Endometrial microvascular endothelial cells (primary cell): ENCODE data around the gene SLC4A3. TPM values are rescaled to one million over a fixed set of nuclear protein-coding genes. Genes with fewer than 3 reads are reported as not detected.

ENCODE experiments used
- in situ Hi-C: cut with HindIII; loops from 2 replicates; pipeline ENCODE4 v1.10.0; 2017; ENCODE audit warnings: low sequenced_read_pairs, low pct_unique_long_range_greater_than_20kb; ENCODE audit errors: inconsistent ontology term
- total RNA-seq: library from RNA; depleted of rRNA; stranded (reverse); fragments of >200 nt; gene quantifications from one replicate; pipeline ENCODE4 v1.2.3, GENCODE V29; 2015; ENCODE audit errors: inconsistent ontology term

Gene SLC4A3
- total RNA-seq, 1 donor from 2014 or later, result not detected

DNA sequence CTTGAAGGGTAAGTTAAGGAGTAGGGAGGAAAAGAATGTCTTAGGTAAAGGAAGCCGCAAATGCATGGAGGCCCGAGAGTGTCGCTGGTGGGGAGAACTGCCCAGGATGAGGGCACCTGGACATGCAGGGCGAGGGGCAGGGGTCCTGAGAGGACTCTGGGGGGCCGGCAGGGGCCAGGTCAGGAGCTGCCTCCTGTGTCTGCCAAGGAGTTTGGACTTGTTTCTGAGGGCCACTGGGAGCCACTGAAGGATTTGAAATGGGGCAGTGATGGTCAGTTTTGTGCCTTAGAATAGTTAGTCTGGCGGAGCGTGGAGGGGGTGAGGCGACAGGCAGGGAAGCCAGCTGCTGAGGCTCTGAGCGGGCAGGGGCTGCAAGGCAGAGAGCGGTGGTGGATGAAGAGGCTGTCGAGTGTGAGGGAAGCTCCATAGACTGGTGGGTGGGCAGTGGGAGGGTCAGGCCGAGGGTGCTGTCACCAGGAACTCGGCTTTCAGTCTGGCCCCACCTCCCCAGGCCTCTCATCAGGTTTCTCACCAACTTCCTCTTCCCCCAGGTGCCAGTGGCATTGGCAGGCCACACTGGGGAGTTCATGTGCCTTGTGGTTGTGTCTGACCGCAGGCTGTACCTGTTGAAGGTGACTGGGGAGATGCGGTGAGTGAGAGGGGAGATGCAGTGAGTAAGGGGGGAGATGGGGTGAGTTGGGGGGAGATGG is 14.7 kb upstream of the SLC4A3 start:
- in situ Hi-C loops, result no loop called here

- in situ Hi-C loops, result no loop called here
Observed at GRCh38 chr2:219613461-219614070, 13.9 kb upstream of the SLC4A3 start.

DNA sequence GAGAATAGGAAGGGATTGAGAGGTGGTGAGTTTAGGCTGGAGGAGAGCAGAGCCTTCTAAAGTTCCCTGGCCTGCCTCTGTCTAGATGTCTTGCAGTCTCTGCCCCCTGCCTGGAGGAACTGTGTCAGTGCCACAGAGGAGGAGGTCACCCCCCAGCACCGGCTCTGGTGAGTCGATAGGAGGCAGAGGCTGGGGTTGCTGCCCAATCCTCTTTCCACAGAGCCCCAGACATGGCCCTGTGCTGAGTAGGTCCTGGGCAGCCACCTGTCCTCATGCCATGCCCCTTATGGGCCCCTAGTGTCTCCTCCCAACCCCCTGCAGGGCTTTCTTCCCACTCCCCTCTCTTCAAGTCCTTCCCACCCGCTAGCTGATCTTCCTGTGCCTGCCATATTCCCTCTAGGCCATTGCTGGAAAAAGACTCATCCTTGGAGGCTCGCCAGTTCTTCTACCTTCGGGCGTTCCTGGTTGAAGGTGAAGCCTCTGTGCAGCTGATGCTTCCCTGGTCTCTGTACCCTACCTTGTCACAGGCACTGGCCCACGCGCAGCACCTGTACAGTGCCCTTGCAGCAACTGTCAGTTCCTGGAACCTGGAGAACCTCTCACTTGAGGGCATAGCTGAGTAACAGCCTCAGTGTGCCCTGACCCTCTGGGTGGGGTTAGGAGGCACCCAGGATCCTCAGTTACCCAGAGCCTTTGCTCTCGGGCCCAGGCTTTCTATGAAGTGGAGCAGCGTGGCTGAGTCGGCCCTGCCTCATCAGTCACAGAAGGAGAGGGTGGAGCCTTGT is 13.2 kb upstream of the SLC4A3 start:
- in situ Hi-C loops, result no loop called here

DNA sequence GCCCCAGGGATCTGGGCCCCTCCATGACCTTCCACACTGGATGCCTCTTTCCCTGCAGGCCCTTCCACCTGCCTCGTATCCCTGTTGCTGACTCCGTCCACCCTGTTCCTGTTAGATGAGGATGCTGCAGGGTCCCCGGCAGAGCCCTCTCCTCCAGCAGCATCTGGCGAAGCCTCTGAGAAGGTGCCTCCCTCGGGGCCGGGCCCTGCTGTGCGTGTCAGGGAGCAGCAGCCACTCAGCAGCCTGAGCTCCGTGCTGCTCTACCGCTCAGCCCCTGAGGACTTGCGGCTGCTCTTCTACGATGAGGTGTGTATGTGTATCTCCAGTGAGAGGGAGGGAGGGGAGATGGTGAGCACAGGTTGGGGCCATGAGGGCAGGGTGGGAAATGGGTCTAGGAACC is 12.4 kb upstream of the SLC4A3 start:
- in situ Hi-C loops, result no loop called here

DNA sequence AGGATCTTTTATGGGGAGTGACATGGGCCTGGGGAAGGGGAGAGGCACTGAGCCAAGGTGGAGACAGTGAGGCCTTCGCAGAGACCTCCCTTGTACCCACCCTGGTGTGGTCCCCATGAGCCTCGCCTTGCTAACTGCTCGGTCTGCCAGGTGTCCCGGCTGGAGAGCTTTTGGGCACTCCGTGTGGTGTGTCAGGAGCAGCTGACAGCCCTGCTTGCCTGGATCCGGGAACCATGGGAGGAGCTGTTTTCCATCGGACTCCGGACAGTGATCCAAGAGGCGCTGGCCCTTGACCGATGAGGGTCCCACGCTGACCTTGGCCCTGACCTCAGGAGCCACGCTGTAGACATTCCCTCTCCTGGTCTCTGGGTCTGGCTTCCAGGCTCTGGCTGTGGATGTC is 11.5 kb upstream of the SLC4A3 start:
- in situ Hi-C loops, result no loop called here

GRCh38 chr2:219616550-219616949 is 10.9 kb upstream of the SLC4A3 start:
- in situ Hi-C loops, result no loop called here

- in situ Hi-C loops, result no loop called here
Observed at GRCh38 chr2:219618733-219619122, 8.7 kb upstream of the SLC4A3 start.

DNA sequence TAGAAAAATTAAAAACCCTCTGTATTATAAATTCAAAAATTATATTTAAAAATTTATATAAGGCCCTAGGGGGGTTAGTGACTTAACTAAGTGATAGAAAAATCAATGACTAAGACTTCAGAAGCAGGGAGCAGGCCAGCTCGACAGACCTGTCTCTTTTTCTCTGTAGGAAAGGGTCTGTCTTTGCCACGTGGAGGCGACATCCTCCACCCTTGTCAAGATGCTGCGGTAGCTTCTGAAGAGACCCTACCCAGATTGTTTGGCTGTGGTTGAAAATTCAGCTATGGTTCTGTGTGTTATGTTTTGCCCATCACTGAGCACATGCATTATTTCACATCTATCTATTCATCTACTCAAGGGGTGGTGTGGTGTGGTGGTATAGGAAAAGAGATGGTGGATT is 8.2 kb upstream of the SLC4A3 start:
- in situ Hi-C loops, result no loop called here

- in situ Hi-C loops, result no loop called here
Observed at GRCh38 chr2:219620546-219620945, 6.9 kb upstream of the SLC4A3 start.

DNA sequence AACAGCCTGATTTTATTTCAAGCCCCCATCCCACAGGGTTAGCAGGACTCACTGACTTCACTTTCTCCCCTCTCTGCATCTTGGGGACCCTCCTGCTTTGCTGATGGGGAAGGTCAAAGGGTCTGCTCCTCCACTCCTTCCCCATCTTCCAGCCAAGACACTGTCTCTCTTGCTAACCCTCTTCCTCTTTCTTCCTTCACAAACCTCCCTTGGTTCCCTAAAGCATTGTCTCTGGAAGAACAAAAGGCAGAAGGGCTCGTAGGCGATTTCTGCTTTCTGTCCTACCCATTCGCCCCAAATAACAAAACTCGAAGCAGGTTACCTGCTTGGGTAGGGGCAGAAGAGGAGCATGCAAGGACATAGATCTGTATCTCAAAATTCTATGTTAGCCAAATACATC is 5.5 kb upstream of the SLC4A3 start:
- in situ Hi-C loops, result no loop called here

DNA sequence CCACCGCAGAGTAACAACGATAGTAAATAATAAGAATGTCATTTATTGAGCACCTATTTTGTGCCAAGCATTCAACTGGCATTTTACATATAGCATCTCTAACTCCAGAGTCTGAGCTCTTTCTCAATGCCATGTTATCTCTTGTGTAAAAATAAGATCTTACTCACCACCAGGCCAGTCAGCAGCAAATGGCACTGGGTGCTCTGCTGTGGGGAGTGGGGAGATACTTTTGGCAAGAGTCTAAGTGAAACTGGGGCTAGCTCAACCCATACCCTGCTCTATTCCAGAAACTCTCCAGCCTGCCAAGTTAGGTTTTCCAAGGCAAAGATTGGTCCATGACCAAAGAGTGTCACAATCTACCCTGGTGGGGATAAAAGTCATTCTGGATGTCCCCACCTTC is 5.0 kb upstream of the SLC4A3 start:
- in situ Hi-C loops, result no loop called here

GRCh38 chr2:219624565-219624964 is 2.9 kb upstream of the SLC4A3 start:
- in situ Hi-C loops, result no loop called here

- in situ Hi-C loops, result no loop called here
Observed at GRCh38 chr2:219625179-219625578, 2.3 kb upstream of the SLC4A3 start.

GRCh38 chr2:219626540-219626939 is 890 bp upstream of the SLC4A3 start:
- in situ Hi-C loops, result no loop called here

DNA sequence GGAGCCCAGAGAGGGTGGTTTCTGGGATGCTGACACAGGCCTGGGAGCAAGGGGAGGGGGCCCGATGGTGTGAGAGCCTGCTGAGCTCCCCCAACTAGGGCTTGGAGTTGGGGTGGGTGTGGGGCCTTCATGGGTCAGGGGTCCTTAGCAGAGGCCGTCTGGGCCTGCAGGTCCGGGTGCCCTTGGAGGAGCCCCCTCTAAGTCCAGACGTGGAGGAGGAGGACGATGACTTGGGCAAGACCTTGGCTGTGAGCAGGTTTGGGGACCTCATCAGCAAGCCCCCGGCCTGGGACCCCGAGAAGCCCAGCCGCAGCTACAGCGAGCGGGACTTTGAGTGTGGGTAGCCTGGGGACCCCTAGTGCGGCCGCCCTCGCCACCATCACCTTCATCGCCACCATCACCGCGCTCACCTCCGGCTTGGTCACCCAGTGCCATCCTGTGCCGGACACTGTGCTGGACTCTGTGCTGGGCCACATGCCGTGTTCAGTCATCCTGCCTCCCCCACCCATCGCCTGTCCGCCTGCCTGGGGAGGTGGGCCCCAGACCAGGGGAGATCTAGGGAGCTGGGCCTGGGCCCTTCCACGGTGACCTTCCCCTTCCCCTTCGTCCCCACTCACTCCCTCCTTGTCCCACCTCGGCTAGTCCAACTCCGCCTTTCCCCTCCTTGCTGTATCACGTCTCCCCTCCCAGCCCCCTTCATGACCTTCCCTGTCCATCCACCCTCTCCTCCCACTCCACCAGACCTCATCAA is 980 bp downstream of the SLC4A3 start:
- in situ Hi-C loops, result no loop called here

- in situ Hi-C loops, result no loop called here
Observed at GRCh38 chr2:219628986-219629901, 1.8 kb downstream of the SLC4A3 start.

DNA sequence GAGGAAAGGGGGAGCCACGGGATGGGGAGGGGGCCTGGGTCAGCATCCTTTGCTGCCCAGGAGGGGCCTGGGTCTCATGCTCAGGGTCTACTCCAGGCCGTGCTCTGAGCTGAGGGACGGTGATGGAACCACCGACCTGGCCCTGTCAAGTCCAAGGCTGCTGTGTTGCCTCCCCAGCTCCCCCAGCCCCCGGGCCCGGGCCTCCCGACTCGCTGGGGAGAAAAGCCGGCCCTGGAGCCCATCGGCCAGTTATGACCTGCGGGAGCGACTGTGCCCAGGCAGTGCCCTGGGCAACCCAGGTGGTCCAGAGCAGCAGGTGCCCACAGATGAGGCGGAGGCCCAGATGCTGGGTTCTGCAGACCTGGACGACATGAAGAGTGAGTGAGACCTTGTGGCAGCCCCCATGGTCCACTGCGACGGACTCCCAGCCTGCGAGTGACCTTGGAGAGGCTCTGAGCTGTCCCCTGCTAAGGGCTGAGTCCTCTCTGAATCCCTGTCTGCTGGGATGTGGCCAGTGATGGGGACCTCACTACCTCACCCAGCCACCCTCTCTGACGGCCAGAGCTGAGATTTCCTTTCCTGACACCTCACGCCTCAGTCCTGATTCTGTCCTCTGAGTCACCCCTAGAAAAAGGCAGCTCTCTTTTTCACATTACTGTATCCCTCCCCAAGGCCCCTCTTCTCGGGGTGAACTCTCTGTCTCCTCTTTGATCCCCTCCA is 2.7 kb downstream of the SLC4A3 start:
- in situ Hi-C loops, result no loop called here
